HG02623 (cell line): ENCODE results near the gene IGSF9B.

Source experiments
- ATAC-seq: cut with Tn5 transposase; IDR thresholded peaks from one replicate; pipeline ENCODE4 v1.9.1; 2021; ENCODE audit warnings: moderate library complexity; ENCODE audit not compliant: unreplicated experiment

Gene IGSF9B

DNA sequence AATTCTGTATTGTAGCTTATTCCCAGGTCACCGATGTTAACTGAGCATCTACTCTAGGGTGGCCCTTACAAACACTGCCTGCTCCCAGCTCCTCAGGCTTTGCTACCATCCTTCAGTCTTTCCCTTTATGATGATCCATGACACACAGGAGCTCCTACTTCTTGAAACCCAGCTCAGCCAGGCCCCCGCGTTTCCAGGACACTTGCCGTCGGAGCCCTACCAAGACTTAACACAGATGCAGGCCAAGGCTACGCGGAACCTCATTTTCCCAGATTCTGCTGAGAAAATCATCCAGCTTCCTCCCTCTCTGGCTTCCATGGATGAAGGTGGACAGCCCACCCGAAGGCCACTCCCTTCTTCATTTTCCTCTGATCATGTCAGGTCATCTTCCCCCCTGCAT, 18.6 kb downstream of the IGSF9B start:
- no peak for ATAC-seq

DNA sequence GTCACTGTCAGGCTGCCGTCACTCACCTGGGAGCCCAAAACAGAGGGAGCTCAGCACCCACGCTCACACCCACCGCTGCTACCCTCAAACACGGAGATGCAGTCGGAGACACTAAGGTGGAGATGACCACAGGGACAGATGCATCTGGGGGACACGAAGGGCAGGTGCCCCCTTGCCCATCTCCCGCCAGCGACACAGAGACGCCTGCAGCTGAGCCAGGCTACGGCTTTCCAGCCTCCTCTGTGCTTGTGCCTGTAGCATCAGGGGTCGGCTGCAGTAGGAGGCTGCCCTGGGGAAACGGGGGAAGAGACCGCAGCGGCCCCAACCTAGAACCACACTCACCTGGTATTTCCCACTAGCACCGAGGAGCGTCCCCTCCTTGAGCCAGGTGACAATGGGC, 19.3 kb downstream of the IGSF9B start:
- ATAC-seq, result no peak

DNA sequence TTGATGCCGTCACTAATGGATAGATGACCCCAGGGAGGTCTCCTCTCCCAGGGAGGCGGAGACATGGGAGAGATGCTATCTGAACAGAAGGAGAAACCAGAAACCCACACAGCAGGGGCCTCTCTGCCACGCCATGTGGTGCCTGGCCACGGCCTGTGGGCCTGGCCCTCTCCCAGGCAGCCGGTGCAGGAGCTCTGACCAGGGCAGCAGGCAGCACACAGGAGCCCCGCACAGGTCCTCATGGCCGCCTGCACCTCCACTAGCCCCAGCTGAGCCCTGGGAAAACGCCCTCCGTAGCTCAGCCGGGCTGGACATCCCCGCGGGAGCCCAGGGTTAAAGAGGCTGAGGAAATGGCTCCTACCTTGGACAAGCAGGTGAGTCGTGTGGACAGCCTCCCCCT, 19.8 kb downstream of the IGSF9B start:
- ATAC-seq, result no peak

DNA sequence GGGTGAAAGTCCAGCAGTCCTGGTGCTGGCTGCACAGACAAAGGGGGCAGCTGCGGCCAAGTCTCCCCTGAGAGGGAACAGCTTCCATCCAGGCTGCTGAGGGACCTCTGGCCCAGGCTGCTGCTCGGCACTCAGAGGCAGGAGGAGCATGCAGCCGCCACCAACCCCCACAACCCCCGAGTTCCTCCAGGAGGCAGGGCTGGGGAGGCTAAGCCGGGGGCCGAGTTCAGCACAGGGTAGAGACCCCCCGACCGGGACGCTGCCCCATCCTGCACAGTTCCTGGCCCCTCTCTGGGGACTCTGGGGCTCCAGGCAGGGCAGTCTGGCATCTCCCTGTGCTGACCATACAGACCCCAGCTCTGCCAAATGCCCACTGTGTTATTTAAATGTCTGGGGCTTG, 20.2 kb downstream of the IGSF9B start:
- ATAC-seq, result no peak

DNA sequence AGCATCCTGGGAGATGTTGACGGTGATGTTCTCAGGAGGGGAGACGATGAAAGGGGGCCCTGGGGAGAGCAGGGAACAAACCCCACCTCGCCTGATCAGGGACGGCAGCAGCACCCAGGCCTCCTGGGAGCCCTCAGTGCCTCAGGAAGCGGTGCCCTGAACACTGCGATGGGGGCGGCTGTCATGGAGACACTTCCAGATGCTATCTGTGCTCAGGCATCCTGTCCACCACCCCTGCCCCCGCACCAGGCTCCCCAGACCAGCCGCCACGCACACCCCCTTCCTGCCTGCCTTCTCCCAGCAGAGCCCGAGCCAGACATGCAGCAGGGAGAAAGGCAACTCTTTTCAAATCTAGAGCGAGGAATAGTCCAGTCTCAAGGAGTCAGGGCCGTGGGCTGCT, 20.6 kb downstream of the IGSF9B start:
- no peak for ATAC-seq

DNA sequence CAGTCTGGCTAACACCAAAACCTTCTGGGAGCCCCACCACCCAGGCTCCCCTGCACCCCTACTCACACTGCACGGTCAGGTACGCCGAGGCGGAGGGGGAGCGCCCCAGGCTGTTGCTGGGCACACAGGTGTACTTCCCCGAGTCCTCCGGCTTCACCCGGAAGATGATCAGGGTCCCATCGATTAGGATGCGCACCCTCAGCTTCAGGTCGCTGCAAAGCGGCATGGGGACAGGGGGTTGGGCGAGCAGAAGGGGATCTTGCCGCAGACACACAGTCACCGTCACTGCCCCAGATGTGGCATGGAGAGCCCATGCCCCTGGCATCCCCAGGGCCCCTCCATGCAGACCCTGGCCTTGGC, 21.2 kb downstream of the IGSF9B start:
- ATAC-seq, result no peak

DNA sequence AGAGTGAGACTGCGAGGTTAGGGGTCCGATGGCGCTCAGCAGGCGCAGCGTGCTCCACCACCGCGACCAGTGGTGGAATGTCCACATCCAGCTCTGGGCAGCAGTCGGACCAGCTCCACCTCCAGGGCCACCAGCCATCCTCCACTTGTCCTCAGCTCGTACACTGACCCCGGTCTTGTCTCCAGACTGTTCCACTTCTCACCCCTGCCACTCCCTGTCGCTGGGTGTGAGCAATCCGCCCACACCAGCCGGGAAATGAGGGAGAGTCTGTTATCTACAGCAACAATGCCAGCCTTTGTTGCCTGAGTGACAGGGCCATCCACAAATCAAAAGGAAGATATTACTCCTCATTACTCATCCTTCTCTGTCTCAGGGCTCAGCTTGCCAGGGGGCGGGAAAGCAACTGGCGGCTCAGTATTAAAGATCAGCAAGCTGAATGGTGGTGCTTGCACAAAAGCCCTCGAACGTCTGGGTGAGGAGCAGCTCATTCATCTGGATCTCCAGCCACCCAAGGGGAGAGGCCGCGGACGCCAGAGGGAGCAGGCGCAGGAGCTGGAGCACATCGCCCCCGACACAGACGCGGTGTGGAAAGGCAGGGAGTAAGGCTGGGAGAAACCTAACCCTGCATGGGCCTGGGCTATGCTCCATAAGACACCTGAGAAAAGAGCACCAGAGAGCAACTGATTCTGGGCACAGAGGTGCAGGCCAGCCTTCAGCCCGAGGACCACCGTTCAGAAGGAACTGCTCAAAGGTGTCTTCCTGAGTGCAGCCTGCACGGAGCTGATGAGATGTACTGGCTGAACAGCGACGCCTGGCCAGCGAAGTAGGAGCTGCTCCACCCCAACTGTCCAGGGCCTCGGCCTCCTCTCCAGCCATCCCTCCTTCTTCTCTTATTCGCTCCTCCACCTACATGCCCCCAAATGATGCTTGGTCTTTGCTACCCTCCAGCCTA, 21.9 kb downstream of the IGSF9B start:
- no peak for ATAC-seq

DNA sequence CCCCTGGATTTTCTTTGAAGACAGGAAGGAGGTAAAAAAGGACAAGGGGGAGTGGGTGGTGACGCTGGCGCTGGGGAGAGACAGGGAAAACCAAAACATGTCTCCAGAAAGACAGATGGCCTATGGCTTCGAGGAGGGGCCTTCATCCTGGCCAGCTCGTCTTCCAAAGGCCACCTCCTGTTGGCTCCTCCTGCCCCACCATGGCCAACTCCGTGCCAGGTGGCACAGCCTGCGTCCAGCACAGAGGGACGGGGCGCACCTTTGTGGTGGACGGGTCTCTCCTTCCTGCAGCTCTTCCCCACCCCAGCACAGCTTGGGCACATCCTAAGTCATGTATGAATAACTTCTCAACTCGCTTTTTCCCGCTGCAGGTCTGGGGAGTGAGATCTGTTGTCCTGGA, 22.7 kb downstream of the IGSF9B start:
- no peak for ATAC-seq

DNA sequence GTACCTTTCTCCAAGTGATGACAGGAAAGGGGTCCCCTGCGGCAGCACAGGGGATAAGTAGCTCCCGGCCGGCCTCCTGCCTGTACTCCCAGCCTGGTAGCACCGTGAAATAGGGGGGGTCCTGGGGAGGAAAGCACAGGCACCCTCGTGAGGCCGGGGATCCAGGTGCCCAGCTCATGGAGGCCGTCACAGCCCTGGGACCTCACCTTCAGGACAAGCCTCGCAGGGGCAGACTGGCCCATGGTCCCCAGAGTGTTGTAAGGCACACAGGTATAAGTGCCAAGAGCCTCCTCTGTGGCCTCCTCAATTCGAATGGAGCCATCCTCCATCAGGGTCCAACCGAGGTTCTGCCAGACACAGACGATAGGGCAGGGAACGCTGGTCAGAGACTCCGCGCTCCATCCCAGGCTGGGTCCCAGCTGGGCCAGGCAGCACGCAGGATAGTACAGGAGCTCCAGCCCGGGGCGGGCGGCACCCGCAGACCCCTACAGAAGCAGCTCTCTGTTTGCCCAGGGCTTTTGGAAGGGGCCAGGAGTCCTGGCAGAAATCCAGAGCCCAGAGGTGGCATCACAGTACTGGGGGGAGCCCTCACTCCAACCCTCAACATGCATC, 25.2 kb downstream of the IGSF9B start:
- no peak for ATAC-seq

DNA sequence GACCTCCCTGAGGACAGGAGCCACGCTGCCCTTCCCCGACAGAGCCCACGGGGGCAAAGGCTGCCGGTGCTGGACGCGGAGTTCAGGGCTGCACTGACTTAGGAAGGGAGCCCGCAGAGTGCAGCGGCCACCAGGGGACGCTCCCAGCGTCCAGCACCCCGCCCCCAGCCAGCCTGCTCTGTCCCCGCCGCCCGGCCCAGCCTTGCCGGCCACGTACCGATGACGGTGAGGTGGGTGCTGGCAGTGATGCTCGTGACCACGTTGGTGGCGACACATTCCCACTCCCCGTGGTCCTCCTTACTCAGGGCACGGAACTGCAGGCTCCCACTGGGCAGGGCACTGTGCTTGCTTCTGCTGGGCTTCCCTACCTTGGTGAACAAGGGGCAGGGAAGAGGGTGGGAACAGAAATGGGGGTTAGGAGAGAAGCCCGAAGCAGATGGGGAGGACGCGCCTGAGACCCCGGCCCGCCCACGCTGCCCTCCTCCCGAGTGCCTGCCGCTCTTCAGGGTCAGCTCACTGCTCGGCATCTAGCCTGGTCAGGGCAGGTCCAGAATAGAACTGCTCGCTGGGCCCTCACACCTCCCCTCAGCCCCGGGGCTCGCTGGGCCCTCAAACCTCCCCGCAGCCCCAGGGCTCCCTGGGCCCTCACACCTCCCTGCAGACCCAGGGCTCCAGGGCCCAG, 25.9 kb downstream of the IGSF9B start:
- no peak for ATAC-seq

DNA sequence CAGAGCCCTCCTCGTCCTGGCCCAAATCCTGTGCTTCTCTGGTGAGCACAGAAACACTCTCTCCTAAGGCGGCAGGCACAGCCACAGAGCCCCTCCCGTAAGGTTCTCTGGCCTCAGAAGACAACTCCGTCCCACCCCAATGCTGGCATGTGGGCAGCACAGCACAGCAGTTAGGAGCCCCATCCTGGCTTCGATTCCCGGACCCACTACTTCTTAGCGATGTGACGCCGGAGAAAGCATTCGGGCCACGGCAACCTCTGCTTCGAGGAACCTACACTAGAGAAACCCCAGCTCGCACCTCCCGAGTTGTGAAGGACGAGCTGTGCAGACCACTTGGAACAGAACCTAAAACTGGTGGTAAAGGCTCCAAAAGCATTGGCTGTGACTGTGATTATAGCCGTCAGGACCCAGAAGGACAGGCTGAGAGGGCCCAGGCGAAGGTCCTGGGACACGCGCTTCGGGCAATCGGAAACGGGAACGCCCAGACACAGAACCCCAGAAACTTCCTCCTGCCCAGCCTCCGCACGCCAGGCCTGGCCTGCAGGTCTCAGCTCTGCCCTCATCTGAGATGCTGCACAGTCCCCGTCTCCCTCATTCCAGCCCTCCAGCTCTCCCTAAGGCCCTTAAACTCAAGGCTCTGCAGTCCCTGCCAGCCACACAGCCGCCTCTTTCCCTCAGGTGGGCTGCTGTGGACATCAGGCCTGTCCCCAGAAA, 26.6 kb downstream of the IGSF9B start:
- ATAC-seq, result no peak

DNA sequence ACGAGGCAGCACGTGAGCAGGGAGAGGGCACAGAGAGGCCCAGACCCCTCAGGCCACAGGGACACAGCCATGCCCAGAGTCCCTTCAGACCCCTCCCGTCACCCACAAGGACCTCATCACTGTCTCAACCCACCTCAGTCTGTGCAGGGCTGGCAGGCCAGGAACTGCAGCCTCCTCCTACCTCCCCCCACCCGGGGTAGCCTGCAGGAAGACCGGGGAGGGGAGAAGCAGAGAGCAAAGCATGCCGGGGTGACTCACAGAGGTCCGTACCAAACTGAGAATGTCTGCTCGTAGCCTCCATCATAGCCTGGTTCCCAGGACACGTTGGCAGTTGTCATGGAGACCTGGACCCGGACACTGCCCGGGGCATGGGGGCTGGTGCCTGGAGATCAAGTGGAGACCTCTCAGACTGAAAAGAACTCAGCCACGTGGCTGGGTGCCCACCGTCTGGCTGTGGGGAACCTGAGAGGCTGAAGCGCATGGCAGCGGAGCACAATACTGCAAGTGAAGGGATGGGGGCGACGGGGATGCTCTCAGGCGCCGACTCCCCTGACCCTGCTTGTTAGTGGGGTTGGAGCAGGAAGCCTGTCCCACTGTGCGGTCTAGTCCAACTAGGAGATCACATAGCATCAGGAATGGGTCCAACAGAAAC, 27.2 kb downstream of the IGSF9B start:
- no peak for ATAC-seq

DNA sequence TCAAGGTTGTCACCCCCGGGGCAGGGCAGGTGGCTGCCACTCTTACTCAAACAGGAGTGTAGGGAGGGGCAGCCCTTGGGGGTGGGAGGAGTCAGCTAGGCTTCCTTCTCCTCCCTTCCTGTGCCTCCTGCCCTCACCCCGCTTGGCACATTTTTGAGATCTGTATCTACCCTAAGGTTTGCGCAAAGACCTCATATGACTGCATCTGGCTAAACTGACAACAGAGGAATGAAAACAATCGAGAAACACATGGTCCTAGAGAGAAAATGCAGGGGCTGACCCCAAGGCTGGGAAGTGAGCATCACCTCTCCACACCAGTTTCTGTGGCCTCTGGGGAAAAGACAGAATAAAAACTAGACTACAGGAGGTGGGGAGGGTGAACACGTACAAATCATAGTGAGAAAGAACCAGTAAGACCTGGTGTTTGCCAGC, 28.1 kb downstream of the IGSF9B start:
- no peak for ATAC-seq

DNA sequence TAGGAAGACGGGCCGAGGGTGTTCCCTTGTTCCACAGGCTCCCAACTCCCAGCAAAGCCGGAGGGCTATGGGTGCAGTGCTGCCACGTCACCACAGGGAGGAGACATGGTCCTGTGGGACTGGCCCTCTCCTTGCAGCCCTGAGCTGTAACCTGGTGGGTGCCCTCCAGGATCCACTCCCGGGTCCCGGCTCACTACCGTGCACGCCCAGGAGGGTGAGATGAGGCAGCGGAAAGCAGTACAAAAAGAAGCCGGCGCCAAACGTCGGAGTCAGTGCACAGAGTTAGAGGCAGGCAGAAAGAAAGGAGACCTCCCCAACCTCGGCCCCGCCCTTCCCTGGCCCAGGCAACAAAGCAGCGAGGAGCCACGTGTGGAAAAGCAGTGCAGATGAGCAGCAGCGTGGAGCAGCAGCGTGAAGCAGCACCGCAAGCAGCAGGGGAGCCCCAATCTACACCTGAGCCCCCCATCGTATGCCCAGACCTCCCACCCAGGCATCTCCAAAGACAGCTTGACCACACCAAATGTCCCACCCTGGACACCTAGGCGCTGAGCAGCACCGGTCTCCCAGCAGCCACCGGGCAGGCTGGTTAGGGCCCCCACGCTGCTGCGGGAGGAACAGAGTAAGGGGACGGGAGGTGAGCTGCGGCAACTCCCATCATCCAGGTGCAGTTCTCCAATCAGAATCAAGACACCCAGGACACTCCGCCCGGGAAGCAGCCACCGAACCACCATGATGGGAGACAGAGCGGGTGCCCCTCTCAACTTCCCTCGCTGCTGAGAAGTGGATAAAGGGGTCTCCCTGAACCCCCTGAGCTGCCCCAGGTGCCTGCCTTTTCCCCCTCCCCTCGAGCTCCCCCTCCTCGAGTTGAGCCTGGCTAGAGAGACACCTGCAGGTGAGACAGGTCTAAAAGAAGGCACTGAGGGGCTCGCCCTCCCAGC, 28.8 kb downstream of the IGSF9B start:
- ATAC-seq, result peak; percentile 78

DNA sequence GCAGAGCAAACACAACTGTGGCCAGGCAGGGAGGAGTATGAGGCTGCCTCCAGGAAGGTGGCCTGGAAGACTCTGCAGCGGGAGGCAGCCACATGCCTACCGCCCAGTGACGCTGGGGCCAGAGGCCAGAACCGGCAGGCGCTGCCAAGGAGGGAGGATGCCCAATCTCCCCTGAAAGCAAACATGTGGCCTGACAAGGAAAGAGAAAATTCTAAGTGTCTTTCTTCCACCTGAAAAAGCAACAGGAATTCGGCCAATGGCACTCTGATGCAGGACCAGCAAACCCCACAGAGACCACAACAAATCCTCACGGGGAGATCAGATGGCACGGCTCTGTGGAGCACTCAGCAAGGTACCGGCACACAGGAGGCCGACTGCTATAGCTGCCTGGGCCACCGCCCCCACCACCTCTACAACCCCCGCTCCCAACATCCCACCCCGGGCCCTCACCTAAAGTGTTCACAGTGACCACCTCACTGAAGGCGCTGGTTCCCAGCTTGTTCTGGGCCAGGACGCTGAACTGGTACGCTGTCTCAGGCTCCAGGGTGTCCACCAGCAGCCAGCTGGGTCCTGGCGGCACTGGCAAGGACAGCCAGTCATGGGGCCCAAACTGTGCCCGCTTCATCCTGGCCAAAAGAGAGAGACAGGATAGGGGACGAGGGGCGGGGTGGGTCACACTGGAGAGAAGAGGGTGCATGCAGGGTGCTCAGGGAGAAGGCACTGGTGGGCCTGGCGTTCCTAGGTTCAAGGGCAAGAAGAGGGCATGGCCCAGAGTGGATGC, 30.1 kb downstream of the IGSF9B start:
- ATAC-seq, result no peak

DNA sequence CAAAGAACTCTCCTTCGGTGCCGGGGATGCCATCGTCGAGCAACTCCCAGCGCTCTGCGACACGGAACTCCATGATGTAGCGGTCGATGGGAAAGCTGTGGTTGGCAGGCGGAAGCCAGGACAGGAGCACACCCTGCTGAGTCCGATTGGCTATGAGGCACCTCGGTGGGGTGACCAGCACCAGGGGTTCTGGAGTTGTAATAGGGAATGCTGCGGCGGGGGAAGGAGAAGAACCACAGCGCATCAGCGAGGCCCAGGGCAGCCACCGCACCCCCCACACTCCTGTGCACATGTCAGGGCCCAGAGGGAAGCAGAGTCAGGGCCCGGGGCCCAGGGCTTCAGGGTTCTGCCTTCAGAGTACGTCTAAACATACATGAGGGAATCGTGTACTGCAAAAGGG, 31.0 kb downstream of the IGSF9B start:
- no peak for ATAC-seq

DNA sequence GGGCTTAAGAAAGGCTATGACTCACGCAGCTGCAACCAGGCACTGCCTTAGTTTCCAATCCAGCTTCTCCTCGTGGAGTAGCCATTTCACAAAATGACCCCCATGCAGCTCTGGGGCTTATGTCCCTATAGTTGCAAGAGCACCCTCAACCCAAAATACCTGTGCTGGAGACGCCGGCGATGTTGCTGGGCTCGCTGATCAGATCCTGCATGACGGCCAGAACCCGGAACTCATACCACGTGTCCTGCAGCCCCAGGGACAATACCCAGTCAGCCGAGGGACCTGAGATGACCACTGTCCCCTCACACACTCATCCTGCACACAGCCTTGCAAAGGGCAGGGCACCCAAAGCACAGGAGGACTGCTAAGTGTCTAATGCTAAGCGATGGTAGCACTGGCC, 32.1 kb downstream of the IGSF9B start:
- ATAC-seq, result no peak

DNA sequence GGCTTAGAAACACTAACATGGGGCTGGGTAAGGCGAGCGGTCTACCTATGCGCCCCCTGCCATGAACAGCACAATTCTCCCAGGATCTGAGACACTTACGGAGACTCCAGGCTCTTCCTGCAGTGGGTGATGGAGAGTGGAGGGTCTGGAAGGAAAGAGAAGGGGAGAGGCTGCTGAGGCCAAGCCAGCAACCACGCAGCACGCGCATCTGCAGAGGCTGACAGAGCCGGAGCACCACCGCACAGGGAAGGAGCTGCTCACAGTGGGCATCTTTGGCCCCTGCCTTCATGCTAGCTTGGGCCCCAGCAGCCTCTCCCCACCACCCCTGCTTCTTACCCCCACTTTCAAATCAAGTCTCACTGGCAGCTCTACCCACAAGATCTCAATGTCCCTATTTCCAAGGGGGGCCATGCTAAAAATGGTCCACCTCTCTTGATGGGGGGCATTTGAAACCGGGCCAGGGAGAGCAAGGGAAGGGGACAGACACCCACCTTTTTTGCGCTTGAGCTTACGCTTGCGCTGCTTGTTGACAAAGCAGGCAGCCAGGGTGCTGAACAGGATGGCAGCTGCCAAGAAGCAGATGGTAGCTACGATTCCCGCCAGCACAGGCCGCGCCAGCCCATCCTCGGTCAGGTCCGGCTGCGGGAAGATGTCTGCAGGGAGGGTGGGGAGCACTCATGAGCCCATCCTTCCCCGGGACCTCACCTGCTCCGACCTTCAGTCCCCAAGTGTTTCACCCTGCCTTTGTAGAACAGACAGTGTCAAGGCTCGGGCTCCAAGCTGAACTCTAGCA, 34.5 kb downstream of the IGSF9B start:
- ATAC-seq, result no peak
